Spinal cord (tissue), 10 donors: ENCODE results near the gene NRBF2. TPM values are rescaled to one million over a fixed set of nuclear protein-coding genes. Genes with fewer than 3 reads are reported as not detected.
A peak's percentile ranks its signal among the peaks of the same experiment; 100 is the strongest.

Experiments used
- DNase-seq, 6 donors: peaks; one replicate each; pipeline versions ENCODE4 v3.0.0 to v3.0.0-alpha.2; 2013 to 2015; ENCODE audit warnings: low spot score in 6 of 6, low read depth in 4 of 6
- H3K27ac ChIP-seq: one replicate; pipeline ENCODE4 v1.5.1; 2013; ENCODE audit warnings: low read depth, low read length, control low read depth
- H3K27me3 ChIP-seq: one replicate; pipeline ENCODE4 v1.6.1; 2013; ENCODE audit warnings: low read length; ENCODE audit not compliant: control insufficient read depth, insufficient read depth
- H3K36me3 ChIP-seq: one replicate; pipeline ENCODE4 v1.6.1; 2013; ENCODE audit warnings: low read length; ENCODE audit not compliant: control insufficient read depth, insufficient read depth
- H3K4me1 ChIP-seq: one replicate; pipeline ENCODE4 v1.6.1; 2013; ENCODE audit warnings: low read length; ENCODE audit not compliant: control insufficient read depth, insufficient read depth
- H3K4me3 ChIP-seq: one replicate; pipeline ENCODE4 v1.5.1; 2013; ENCODE audit warnings: low read depth, low read length, control low read depth
- H3K9me3 ChIP-seq: one replicate; pipeline ENCODE4 v1.6.1; 2013; ENCODE audit warnings: low read length; ENCODE audit not compliant: control insufficient read depth, insufficient read depth
- WGBS: methylation state at CpG from one replicate; pipeline ENCODE4 v1.1.5; 2013; ENCODE audit warnings: missing lambda C conversion rate; ENCODE audit not compliant: insufficient coverage; 5-methylcytosine and 5-hydroxymethylcytosine counted together
- polyA plus RNA-seq, 2 donors: library from polyadenylated mRNA; unstranded; fragments of 120-200 nt; gene quantifications; one replicate each; pipeline ENCODE4 v1.2.1, GENCODE V29; 2013; ENCODE audit not compliant: insufficient read length in 2 of 2
- total RNA-seq, 2 donors: library from RNA; depleted of rRNA in 1 of 2; stranded (reverse); fragments of 120-200 nt in 1 of 2; fragments of >200 nt in 1 of 2; gene quantifications; one replicate each; pipeline versions ENCODE4 v1.2.3 to v1.2.4, GENCODE V29; 2013 to 2014
- donor health status: healthy.

NRBF2 gene
- total and polyA plus RNA-seq, 4 donors: 17.8 to 21.0 (median 20.3) TPM

DNA sequence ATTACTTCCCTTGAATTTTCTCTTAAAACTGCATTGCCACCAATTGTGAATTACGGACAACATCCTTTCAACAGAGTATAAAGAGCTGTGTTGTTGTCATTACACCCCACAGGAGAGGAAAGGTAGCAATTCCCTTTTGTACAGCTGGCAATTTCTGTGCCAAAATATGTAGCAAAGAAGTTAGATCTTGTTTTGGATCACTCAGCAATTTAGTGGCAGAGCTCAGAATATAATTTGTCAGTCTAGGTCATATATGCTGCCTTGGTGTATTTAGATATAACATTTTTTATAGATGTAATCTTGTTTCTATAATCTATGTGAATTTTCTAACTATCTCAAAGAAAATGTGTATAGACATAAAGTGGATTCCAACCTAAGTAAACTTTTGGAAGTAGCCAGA lies 38.8 kb downstream of the NRBF2 start:
- Histone ChIP-seq H3K9me3 (no peaks in the 10 kb centered on the region), H3K4me1 (no peaks in the 10 kb centered on the region), H3K36me3 (no peaks in the 10 kb centered on the region), H3K27ac (peak overlapping the region; percentile 19), H3K27me3 (no peaks in the 10 kb centered on the region), H3K4me3 (no peak overlapping the region)
- no CpG with 5 or more reads among the region's 1 CpG for WGBS
- no peak for DNase-seq

DNA sequence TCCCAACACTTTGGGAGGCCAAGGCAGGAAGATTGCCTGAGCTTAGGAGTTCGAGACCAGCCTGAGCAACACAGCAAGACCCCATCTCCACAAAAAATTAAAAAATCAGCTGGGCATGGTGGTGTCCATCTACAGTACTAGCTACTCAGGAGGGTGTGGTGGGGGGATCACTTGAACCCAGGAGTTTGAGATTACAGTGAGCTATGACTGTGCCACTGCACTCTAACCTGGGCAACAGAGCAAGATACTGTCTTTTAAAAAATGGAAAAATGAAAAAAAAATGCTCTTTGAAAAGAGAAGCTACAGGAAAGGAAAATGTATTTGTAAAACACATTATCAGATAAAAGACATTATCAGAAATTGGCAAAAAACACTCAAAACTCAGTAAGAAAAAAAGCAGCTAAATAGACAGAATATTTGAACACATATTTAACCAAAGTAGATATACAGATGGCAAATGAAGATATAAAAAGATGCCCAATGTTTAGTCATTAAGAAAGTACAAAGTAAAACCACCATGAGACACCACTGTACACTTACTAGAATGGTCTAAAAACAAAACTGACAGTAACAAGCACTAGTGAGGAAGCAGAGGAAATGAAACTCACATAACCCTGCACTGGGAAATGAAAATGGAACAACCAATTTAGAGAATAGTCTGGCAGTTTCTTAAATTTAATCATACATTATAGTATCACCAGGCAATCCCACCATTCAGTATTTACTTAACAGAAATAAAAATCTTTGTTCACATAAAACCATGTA lies 40.5 kb downstream of the NRBF2 start:
- peaks cover 6% of the 10 kb centered on the region for H3K36me3 ChIP-seq
- WGBS: no CpG with 5 or more reads among the region's 1 CpG
- no peaks in the 10 kb centered on the region for H3K9me3 ChIP-seq

DNA sequence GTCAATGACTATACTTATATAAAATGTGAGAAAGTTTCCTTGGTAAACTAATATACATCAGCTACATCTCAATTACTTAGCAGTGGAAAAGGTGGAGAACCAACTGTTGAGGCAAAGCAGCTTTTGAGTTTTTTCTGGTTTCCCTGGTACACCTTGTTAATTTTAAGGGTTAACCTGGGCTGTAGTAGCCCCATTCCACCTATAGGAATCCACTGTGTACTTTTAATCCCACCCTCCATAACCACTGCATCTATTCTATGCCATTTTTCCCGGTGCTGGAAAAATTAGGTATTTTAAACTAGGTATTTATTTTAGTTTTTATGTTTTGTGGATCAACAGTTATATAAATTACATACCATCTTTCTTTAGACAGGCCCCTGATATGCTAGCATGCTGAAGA lies 42.4 kb downstream of the NRBF2 start:
- no peaks in the 10 kb centered on the region for H3K4me1 ChIP-seq
- no peak for DNase-seq
- no peaks in the 10 kb centered on the region for H3K9me3 ChIP-seq
- H3K4me3 ChIP-seq: no peak overlapping the region
- H3K27me3 ChIP-seq: no peaks in the 10 kb centered on the region
- H3K36me3 ChIP-seq: peaks cover 12% of the 10 kb centered on the region
- no CpG with 5 or more reads among the region's 1 CpG for WGBS
- no peak overlapping the region for H3K27ac ChIP-seq

More for the DNA sequence above, 40.5 kb downstream of the NRBF2 start:
- Histone ChIP-seq H3K27ac (no peak overlapping the region), H3K4me1 (no peaks in the 10 kb centered on the region), H3K27me3 (no peaks in the 10 kb centered on the region), H3K4me3 (no peak overlapping the region)
- peak in 1 of 6 donors; percentile 18 for DNase-seq

DNA sequence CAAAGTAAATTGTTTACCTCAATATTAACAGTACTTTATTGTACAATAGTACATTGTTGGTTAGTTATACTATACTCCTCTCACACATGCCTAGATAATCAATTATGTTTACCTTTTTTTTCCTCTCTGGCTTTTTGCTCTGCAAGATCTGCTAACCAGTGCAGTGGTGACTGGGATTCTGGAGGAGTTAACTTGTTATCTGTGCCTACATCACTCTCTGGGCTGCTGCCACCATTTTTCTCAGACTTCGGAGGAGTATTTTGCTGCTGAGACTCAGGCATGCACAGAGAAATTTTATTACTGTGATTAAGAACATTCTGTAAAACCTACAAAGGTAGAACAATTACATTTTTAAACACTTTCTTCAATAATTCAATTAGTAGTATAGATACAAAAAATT lies 59.7 kb downstream of the NRBF2 start:
- no peak overlapping the region for H3K27ac ChIP-seq
- DNase-seq: no peak
- H3K36me3 ChIP-seq: peaks cover 36% of the 10 kb centered on the region
- WGBS: no CpG with 5 or more reads among the region's 1 CpG
- no peaks in the 10 kb centered on the region for H3K27me3 ChIP-seq
- H3K4me3 ChIP-seq: no peak overlapping the region
- no peaks in the 10 kb centered on the region for H3K9me3 ChIP-seq
- H3K4me1 ChIP-seq: no peaks in the 10 kb centered on the region

DNA sequence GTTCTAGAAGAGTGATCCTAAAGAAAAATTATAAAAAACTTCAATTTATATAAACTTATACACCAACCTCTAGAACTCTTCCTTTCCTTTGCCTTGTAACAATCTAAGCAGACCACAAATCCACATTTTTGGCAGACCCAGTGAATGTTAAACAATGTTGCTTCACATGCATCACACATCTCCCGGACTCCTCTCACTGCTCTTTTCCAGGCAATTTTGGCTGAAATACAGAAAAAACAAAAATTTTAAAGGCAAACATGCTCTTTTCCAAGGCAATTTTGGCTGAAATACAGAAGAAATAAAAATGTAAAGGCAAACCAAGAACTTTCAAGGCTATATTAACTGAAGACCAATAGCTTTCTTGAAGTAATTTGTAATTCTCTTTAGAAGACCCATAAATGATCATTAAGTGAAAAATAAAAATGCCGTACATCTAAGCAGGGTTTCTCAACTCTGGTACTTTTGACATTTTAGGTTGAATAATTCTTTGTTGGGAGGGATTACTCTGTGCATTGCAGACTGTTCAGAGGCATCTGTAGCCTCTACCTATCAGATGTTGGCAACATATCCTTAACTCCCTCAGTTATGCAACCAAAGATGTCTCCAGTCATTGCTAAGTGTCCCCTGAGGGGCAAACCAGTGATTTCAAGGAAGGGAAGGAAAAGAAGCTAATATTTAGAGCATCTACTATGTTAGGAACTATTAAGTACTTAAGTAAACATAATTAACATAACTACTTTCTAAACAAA lies 64.4 kb downstream of the NRBF2 start:
- 50% methylated on average over 1 of the region's 2 CpGs for WGBS
- DNase-seq: peak in 1 of 6 donors; percentile 89
- Histone ChIP-seq H3K9me3 (no peaks in the 10 kb centered on the region), H3K4me3 (no peak overlapping the region), H3K4me1 (no peaks in the 10 kb centered on the region), H3K27ac (peak overlapping the region; percentile 41), H3K27me3 (no peaks in the 10 kb centered on the region), H3K36me3 (peaks cover 22% of the 10 kb centered on the region)

DNA sequence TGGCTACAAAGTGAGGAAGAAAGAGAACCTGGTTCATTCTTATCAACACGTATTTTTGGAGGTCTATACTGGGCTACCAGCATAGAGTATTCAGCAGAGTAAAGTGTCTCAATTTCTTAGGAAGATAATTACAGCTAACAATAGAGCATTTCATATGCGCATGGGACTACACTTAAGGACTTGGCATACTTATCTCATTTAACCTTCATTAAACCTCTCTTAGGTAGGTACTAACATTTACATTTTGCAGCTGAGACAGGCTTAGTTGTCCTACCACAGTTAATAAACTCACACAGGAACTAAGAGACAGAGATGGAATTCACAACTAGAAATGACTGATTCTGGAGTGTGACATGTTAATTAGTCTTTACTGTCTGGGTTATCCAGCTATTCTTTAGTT lies 66.6 kb downstream of the NRBF2 start:
- no peak for DNase-seq
- H3K27me3 ChIP-seq: no peaks in the 10 kb centered on the region
- 100% methylated on average over 1 of the region's 2 CpGs for WGBS
- no peak overlapping the region for H3K4me3 ChIP-seq
- H3K9me3 ChIP-seq: no peaks in the 10 kb centered on the region
- peaks cover 13% of the 10 kb centered on the region for H3K36me3 ChIP-seq
- no peaks in the 10 kb centered on the region for H3K4me1 ChIP-seq
- no peak overlapping the region for H3K27ac ChIP-seq

DNA sequence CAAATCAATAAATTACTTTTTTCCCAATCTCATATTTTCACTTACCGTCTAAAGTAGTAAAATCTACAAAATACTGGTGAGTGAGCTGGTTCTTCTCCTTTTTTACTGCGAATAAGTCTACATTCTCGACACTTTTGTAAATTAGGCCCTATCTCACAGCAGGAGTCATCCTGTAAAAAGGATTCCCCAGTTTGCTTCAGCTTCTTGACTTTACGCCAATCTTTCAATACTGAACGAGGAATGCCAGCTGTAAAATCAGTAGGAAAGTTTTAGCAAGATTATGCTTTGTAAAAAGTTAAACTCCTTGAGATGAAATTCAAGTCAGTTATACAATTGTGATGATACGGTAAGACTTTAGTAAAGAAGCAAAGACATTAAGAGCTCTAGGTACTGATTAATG lies 67.3 kb downstream of the NRBF2 start:
- H3K27ac ChIP-seq: peak overlapping the region; percentile 11
- H3K27me3 ChIP-seq: no peaks in the 10 kb centered on the region
- no peak overlapping the region for H3K4me3 ChIP-seq
- no peaks in the 10 kb centered on the region for H3K4me1 ChIP-seq
- DNase-seq: peak in 2 of 6 donors; percentile 33 to 44
- H3K36me3 ChIP-seq: peaks cover 12% of the 10 kb centered on the region
- no CpG with 5 or more reads among the region's 6 CpGs for WGBS
- H3K9me3 ChIP-seq: no peaks in the 10 kb centered on the region

DNA sequence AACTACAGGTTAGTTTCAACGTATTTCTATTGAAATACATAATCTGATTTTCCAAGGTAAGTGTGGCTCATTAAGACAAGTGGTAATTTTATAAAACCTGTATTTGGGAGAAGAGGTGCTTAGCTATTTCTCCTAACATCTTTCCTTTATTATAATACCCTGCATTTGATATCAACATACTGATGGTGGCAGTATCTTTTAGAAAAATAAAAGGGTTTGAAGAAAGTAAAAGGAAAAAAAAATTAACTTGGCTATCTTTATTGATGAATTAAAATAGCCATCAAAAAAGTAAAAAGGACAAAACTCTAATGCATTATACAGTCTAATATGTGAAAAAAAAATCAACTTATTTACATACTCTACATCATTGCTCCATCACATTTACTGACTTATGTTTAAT lies 68.0 kb downstream of the NRBF2 start:
- Histone ChIP-seq H3K9me3 (no peaks in the 10 kb centered on the region), H3K4me1 (peaks cover 4% of the 10 kb centered on the region), H3K36me3 (peaks cover 7% of the 10 kb centered on the region), H3K4me3 (no peak overlapping the region), H3K27ac (peak overlapping the region; percentile 11), H3K27me3 (no peaks in the 10 kb centered on the region)
- WGBS: no CpG with 5 or more reads among the region's 1 CpG
- no peak for DNase-seq
